CD4-positive, alpha-beta T cell treated with Interleukin-15 for 1 hour (primary cell): Measurements from ENCODE around the gene NOTUM.
"Not testable (repeated sequence)": the region's sequence is repeated elsewhere in the genome, so short reads cannot be mapped to it uniquely, and the experiment has no call there.

Source experiments
- DNase-seq: peaks from one replicate; pipeline ENCODE4 v3.0.0-alpha.2; 2020

NOTUM gene

GRCh38 chr17:81996232-81996756 lies 35.3 kb upstream of the NOTUM start:
- no peak for DNase-seq

- DNase-seq = no peak
Observed at GRCh38 chr17:81995463-81996231, 34.7 kb upstream of the NOTUM start.

DNA sequence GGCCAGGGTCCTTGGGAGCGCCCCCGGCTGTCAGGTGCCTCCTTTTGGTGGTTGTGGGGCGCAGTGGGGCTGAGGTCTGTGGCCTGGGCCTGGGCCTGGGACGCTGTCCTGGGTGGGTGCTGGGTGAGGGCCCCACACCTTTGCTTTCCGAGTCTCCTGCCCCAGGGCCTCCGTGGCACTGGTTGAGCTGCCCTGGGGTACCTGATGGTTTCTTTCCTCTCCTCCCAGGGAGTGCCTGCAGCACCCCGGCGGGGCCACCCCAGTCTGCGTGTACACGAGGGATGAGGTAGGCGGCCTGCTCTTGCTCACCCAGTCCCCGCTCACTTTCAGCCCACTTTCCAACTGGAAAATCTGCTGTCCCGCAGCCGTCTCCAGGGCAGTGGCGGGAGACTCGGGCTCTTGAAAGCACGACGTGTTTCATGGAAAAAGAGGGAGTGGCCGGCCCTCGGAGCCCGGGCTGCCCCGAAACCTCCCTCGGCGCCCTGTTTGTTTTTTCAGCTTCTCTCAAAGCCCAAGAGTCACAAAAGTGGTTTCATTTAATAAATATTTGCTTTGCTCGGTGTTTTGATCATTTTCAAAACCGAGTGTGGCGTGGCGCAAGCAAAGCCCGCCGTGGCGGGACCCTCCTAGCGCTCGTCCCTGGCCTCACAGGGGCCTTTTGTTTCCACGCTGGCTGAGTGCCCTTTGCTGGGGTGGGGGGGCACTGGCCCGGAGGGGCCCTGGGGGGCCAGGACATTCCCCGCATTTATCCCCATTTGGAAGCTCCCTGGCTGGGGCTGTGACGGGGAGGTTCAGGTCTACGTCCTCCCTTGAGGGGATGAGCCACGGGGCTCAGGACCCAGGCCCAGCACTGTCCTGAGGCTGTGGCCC lies 33.8 kb upstream of the NOTUM start:
- no peak for DNase-seq

GRCh38 chr17:81993729-81994592 lies 33.0 kb upstream of the NOTUM start:
- DNase-seq = no peak

DNA sequence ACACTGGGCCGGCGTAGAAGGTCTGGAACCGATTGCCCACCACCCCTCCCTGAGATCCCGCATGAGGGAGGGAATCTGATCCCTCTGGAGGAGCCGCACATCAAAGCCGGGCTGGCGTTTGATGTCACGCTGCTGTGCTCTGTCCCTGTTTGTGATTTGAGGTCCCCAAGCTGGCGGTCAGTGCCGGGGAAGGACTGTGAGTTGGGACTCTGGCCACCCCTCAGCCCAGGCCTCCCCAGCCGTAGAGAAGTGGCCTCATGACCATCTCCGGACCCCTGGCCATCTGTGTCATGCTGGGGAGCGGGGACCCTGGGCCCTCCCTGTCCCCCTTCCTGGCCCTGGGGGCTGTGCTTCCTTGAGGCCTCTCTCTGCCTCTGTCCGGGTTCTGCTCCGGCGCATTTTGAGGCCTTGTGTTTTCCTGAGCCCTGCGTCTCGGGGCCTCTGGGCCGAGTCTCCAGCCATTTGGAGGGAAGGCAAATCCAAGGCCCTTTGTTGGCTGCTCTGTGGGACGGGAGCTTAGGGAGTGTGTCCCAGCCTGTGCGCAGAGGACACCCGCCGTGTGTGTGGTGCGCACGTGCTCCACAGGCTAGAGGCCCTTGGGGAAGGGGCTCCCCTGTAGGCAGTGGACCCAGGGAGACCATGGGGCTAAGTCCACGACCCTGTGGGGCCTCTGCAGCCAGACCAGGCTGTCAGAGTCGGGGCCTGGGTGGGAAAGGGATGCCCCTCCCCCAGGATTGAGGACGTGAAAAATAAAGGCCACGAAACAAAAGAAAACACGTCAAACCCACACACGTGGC lies 31.5 kb upstream of the NOTUM start:
- DNase-seq = no peak

DNA sequence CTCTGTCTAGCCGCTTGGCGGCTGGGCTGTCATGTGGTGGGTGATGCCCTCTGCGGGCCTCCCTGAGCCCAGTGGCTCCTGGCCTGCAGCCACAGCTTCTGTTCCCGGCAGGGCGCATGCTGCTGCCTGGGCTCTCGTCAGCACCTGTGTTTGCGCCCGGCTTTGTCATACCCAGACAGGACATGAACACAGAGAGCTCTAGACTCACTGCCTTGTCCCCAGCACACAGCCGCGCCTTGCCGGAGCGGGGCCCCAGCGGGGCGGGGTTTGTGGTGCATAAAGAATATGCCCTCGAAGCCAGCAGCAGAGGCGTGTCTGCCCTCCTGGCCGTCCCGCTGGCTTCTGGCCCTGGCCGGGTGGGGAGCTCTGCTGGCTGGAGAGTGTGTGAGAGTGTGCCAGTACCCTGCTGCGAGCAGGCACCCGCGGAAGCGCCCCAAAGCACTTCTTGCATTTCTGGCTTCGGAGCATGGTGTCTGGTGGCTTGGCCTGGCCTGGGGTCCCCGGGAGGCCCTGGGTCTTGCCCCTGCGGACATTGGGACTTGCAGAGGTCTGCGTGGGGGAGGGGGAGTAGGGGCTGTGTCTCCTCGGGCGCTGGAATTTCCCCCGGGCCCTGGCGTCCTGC lies 30.8 kb upstream of the NOTUM start:
- DNase-seq = no peak

DNA sequence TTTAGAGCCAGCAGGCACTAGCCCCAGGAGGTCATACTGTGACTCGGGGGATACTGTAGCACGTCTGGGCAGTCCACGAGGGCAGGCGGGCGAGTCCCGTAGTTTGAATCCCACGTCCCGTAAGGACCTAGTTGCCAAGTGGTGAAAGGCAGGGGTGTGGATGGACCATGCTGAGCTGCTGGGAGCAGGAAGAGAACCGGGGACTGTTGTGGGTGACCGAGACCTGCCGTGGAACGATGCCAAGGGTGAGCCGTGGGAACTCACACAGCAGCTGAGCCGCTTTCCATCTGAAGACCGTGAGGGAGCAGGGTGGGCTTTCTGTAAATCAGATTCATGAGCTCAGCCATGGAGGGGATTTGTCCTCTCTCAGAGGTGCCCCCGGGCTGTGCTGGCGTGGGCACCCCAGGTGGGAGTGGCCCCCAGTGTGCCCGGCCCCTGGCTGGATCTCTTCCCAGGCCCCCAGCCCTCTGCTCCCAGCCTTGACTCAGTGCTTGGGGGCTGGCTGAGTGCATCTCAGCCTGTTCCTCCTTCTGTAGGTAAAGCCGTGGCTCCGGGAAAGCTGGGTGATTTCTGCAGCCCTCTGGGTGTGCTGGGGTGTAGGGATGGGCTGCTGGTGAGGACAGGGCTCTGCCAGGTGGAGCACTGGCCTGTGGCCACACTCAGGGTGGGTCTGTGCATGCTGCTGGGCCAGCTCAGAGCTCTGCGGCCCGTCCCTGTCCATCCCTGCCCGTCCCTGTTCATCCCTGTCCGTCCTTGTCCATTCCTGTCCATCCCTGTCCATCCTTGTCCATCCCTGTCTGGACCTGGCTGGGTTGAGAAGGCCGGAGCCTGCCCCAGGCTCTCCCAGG lies 30.1 kb upstream of the NOTUM start:
- no peak for DNase-seq

DNA sequence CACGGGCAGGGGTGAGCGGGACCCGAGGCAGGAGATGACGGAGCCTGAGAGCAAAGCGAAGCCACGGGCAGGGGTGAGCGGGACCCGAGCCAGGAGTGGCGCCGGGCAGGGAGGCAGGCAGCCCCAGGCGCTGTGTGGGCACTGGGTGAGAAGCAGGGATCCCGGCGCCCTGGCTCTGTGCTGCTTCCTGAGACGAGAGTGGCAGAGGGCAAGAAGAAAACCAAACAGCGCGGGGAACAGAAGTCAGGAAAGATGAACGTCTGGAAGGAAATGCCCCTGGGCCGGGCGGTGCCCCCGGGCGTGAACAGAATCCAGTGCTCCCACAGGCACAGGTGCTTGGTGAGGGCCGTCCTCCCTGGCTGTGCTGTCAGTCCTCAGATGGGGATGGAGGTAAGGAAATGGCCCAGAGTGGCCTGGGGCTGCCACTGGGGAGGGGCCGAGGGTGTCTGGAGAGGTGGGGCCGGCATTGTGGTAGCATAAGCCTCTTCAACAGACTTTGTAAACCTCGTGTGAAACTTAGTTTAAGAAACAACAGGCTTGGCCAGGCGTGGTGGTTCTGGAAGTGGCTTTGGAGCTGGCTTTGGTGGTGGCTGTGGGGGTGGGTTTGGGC lies 26.3 kb upstream of the NOTUM start:
- DNase-seq = no peak

DNA sequence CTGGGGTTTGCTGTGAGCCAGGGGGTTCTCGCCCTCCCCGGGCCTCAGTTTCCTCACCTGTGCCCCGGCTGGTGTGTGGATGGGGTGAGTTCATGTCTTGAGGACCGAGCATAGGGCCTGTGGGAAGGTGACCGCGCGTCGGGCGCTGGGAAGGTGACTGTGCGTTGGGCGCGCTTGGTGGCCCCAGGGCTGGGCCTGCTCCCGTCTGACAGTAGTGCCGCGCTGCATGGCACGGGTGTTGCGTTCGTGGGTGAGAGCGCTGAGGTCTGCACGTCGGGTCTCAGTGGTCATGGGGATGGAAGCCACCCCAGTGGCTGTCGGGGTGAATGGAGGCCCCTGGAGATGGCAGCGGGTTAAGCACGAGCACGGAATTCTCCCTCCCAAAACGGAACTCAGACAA lies 25.6 kb upstream of the NOTUM start:
- no peak for DNase-seq

GRCh38 chr17:81984773-81985410 lies 23.9 kb upstream of the NOTUM start:
- no peak for DNase-seq

- DNase-seq = no peak
Observed at GRCh38 chr17:81983639-81984373, 22.8 kb upstream of the NOTUM start.

DNA sequence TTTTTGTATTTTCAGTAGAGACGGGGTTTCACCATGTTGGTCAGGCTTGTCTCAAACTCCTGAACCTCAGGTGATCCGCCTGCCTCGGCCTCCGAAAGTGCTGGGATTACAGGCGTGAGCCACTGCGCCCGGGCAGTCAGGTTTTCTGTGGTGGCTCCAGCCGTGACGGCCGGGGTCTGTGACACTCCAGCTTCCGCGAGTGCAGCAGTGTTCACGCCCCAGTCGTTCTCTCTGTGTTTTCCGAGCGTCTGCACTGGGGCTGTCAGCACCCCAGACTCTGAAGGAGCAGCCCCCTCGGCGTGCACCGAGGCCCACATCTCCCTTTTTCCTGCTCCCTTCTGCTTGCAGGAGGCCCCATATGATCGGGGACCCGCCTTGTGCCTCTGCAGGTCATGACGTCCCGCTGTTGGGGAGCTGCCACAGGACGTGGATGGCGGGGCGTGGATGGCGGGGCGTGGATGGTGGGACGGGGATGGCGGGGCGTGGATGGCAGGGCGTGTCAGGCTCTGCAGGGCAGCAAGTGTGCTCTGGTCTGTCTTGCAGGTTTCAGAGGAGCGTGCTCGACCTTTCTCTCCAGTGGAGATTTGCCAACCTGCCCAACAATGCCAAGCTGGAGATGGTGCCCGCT lies 22.1 kb upstream of the NOTUM start:
- no peak for DNase-seq

- not testable (repeated sequence) for DNase-seq
Observed at GRCh38 chr17:81981511-81981910, 20.5 kb upstream of the NOTUM start.

GRCh38 chr17:81980707-81981343 lies 19.8 kb upstream of the NOTUM start:
- no peak for DNase-seq

DNA sequence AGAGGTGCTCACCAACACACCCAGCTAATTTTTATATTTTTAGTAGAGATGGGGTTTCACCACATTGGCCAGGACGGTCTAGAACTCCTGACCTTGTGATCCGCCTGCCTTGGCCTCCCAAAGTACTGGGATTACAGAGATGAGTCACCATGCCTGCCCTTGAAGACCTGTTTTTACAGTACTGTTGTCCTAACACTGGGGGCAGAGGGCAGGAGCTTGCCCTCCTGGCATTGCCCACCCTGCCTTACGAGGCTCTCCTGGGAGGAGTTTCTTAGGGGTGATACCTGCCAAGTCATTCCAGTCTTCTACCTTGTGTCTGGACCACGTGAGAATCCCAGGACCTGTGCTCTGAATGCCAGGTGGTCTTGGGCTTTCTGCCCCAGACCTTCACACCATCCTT lies 19.1 kb upstream of the NOTUM start:
- DNase-seq = no peak

GRCh38 chr17:81978524-81979298 lies 17.7 kb upstream of the NOTUM start:
- DNase-seq = no peak

DNA sequence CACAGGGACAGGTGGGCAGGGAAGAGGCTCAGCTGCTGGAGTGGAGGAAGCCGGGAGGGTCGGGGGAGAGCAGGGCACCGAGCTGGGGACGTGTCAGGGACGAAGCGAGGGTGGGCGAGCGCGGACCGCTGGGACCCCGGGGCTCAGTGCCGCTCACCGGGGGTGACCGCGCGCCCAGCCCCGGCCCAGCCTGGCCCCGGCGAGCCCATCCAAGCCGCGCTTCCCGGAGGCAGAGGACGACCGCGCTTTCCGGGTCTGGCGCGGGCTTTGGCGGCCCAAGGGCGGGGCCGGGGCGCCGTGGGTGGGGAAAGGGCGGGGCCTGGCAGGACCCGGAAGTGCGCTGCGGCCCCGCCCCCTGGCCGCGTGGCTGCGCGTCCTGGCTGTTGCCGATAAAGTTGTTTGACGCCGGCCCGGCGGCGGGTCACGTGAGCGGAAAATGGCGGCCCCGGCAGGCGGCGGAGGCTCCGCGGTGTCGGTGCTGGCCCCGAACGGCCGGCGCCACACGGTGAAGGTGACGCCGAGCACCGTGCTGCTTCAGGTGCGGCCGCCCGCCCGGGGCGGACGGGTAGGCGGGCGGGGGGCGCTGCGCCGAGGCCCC lies 16.3 kb upstream of the NOTUM start, which contains the start of gene ASPSCR1:
Gene ASPSCR1, plus strand, starts transcription at position 419 of the 598 bp plus-strand sequence. Its CDS starts 18 bp downstream, at position 437.
- DNase-seq = peak; percentile 89
